CD4-positive, alpha-beta T cell treated with Interferon alpha-2 for 1 hour (primary cell): Measurements from ENCODE around the gene TRMO.
"Not testable (repeated sequence)": the region's sequence is repeated elsewhere in the genome, so short reads cannot be mapped to it uniquely, and the experiment has no call there.

Source experiments
- DNase-seq, 2 donors: peaks; one replicate each; pipeline ENCODE4 v3.0.0-alpha.2; 2020 to 2022

TRMO gene, protein sequence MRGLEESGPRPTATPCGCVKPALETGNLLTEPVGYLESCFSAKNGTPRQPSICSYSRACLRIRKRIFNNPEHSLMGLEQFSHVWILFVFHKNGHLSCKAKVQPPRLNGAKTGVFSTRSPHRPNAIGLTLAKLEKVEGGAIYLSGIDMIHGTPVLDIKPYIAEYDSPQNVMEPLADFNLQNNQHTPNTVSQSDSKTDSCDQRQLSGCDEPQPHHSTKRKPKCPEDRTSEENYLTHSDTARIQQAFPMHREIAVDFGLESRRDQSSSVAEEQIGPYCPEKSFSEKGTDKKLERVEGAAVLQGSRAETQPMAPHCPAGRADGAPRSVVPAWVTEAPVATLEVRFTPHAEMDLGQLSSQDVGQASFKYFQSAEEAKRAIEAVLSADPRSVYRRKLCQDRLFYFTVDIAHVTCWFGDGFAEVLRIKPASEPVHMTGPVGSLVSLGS

GRCh38 chr9:97921959-97922724 lies at the start of gene TRMO:
TRMO (minus strand) TSS chr9:97922500; CDS start chr9:97922493, 7 bp downstream.
- peak; percentile 98 for DNase-seq

DNA sequence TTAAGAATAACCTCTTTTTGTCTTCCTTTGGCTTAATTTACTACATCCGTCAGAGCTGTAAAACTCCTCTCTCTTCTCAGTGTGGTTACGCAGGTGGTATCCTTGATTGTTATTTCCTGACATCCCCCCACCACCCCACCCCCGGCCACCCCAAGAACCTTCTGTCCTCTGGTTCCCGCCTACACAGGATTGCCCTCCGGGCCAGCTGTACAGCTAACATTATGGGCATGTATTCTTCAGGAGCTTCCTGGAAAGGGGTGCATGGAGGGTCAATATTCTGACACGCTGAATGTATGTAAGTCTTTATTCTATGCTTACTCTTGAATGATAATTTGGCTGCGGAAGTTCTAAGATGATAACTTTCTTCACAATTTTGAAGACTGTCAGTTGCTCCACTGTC lies 47.9 kb upstream of the TRMO start:
- DNase-seq, result no peak

- DNase-seq, result no peak
These were observed 46.7 kb upstream of the TRMO start for GRCh38 chr9:97969014-97969413.

- no peak for DNase-seq
These were observed 44.2 kb upstream of the TRMO start for GRCh38 chr9:97966493-97966892.

GRCh38 chr9:97964901-97965300 lies 42.6 kb upstream of the TRMO start:
- no peak for DNase-seq

DNA sequence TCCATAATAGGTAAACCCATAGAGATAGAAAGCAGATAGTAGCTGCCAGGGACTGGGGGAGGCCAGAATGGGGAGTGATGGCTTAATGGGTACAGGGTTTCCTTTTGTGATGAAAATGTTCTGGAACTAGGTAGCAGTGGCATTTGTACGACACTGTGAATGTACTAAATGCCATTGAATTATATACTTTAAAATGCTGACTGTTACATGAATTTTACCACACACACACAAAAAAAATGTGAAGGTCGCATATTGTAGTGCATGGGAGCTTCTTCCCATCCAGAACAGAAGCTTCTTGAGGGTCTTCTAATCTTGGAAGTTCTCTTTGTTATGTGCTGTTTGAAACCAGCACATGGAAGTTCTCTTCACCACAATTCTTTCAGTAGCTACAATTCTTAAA lies 40.9 kb upstream of the TRMO start:
- DNase-seq, result no peak

GRCh38 chr9:97962575-97962974 lies 40.3 kb upstream of the TRMO start:
- DNase-seq, result no peak

- DNase-seq, result no peak
These were observed 39.8 kb upstream of the TRMO start for GRCh38 chr9:97962136-97962535.

DNA sequence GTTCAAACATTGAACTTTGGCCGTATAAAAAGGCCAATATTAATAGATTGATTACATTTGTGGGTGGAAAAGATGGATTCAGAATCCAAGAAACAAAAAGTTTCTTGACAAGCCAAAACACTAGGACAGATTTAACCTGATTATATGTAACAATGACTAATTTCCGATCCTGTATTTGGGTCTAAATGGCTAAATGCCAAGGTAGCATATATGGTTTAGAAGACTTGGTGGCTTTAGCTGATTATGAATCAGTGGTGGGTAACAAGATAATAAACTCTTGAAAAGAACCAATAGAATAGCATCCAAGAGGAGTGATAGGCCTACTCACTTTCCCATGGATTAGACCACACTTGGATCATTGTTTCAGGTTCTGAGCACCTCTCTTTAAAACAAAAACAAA lies 39.1 kb upstream of the TRMO start:
- DNase-seq, result no peak

GRCh38 chr9:97960678-97961328 lies 38.5 kb upstream of the TRMO start:
- DNase-seq, result not testable (repeated sequence)

- no peak for DNase-seq
These were observed 37.3 kb upstream of the TRMO start for GRCh38 chr9:97959585-97959984.

- DNase-seq, result no peak
These were observed 36.7 kb upstream of the TRMO start for GRCh38 chr9:97958812-97959511.

DNA sequence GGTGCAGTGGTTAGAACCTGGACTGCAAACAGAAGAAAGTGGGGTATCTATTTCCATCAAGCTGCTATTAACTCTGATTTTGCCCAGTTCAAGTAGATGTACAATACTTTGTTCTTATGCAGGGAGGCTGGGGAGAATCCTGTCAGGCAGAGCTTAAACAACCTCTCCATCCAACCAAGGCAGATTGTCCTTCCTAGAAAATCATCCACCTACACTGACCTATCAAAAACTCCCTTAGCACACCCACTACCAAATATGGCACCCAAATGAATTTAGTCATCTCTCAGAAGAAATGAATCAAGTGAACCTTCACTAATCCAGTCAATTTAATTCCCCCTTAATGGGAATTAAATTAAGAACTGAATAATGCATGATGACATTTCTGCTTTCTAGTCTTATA lies 34.0 kb upstream of the TRMO start:
- no peak for DNase-seq

GRCh38 chr9:97954550-97954989 lies 32.3 kb upstream of the TRMO start:
- DNase-seq, result peak; percentile 61 to 76

DNA sequence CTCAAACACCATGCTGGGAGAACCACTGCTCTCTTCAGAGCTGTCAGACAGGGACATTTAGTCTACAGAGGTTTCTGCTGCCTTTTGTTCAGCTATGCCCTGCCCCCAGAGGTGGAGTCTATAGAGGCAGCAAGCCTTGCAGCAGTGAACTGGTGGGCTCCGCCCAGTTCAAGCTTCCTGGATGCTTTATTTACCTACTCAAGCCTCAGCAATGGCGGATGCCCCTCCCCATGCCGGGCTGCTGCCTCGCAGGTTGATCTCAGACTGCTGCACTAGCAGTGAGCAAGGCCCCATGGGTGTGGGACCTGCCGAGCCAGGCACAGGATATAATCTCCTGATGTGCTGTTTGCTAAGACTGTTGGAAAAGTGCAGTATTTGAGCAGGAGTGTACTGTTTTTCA lies 28.6 kb upstream of the TRMO start:
- DNase-seq, result peak in 1 of 2 donors; percentile 25

GRCh38 chr9:97947094-97947493 lies 24.8 kb upstream of the TRMO start:
- not testable (repeated sequence) for DNase-seq

- DNase-seq, result not testable (repeated sequence)
These were observed 23.2 kb upstream of the TRMO start for GRCh38 chr9:97945470-97945869.

DNA sequence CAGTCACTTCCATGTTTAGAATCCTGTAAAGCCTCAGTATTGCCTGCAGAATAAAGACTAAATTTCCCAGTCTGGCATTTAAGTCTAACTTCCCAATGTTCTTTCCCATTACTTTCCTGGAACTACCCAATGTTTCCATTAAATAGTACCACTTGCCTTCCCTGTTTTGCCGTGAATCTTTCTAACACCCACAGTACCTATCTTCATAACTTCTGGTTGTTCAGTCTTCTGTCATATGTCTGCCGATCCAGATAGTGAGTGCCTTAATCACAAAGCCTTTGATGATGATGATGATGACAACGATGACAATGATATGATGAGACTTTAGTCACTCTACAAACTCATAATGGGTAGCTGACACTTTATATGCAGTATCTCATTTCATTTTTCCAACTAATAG lies 22.3 kb upstream of the TRMO start:
- no peak for DNase-seq

- DNase-seq, result no peak
These were observed 21.1 kb upstream of the TRMO start for GRCh38 chr9:97943308-97943855.

GRCh38 chr9:97941323-97941722 lies 19.0 kb upstream of the TRMO start:
- no peak for DNase-seq

GRCh38 chr9:97940741-97941140 lies 18.4 kb upstream of the TRMO start:
- no peak for DNase-seq

DNA sequence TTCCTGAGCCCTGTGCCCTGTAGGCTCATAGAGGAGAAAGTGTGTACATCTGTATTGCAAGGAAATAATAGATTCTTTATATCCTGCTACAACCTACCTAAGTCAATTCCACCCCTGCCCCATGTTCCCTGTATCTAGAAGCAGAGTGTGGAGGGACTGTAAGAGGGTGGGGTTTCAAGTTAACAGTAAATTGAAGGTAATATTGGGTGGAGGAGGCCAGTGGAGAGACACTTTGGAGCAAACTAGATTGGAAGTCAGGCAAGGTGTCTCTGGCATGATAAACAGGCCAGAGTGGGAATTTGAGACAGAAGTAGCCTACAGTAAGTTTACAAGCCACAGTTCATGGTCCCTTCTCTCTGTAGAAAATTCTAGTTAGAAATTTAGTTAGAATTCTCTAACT lies 17.9 kb upstream of the TRMO start:
- DNase-seq, result no peak
